ENCODE results near the gene ECD. TPM values are rescaled to one million over a fixed set of nuclear protein-coding genes. Genes with fewer than 3 reads are reported as not detected.

The ECD gene
- total RNA-seq, 1 donor from 2014 or later = 29.3 TPM

GRCh38 chr10:73096041-73096448 is 71.8 kb downstream of the ECD start:
- Mint-ChIP-seq H3K27me3 (ENCODE audit: low read depth) (no peaks in the 10 kb centered on the region), H3K4me1 (peaks cover 42% of the 10 kb centered on the region), H3K9me3 (no peaks in the 10 kb centered on the region), H3K27ac (ENCODE audit: unreplicated experiment) (peak overlapping the region; percentile 85), H3K36me3 (ENCODE audit: low read depth) (peaks cover 3% of the 10 kb centered on the region), H3K4me3 (peak overlapping the region; percentile 92)
- TF ChIP-seq CTCF (conservative IDR thresholded peaks at IDR 0.05) = no peak
- DNase-seq (ENCODE audit: low read depth, low spot score) = peak; percentile 43

DNA sequence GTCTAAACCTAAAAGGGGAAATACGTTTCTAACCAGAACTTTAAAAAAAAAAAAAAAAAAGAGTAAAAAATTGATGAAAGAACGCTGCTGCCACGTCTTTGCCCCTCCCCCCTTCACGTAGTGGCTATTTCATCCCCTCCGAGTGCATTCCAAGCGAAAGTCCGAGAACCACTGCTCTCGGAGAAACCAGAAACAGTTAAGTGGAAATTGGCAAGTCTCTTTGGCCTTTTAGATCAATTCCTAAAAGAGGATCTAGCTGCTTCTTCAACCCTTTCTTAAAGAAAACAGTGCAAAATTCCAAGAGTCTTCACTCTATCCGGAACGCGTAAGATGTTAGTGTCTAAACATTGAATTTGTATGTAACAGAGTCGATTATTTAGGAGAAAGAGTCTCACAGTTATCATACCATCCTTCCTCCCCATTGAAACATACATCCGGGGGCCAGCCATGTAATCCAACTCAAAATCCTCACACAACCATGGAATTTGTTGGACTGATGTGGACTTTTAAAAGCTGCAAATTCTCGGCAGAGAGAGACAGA is 72.3 kb downstream of the ECD start:
- H3K4me1 Mint-ChIP-seq = peaks cover 42% of the 10 kb centered on the region
- H3K27ac Mint-ChIP-seq (ENCODE audit: unreplicated experiment) = peak overlapping the region; percentile 85
- TF ChIP-seq CTCF (conservative IDR thresholded peaks at IDR 0.05) = no peak
- no peaks in the 10 kb centered on the region for H3K9me3 Mint-ChIP-seq
- peaks cover 3% of the 10 kb centered on the region for H3K36me3 Mint-ChIP-seq (ENCODE audit: low read depth)
- DNase-seq (ENCODE audit: low read depth, low spot score) = peak; percentile 48
- H3K27me3 Mint-ChIP-seq (ENCODE audit: low read depth) = no peaks in the 10 kb centered on the region
- peak overlapping the region; percentile 92 for H3K4me3 Mint-ChIP-seq

DNA sequence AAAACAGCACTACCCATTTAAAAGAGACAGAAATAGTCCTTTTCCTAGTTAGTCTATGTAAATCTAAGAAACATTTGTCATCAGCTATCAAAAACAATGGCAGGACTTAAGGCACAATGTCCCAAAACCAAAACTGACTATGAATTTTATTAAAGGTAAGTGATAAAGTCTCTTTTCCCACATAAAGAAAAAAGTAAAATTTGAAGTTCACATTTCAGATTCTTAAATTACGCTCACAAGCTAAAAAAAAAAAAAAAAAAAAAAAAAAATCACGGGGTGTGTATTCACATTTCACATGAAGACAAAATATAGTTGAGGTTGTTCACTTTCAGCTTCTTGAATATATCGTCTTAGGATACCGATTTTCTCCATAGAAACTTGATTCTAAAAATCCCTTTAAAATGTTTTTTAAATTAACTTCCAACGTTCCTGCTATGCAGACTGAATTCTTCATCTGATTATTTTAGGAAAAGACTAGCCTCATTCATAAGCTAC is 72.8 kb downstream of the ECD start:
- peaks cover 42% of the 10 kb centered on the region for H3K4me1 Mint-ChIP-seq
- peak overlapping the region; percentile 85 for H3K27ac Mint-ChIP-seq (ENCODE audit: unreplicated experiment)
- no peaks in the 10 kb centered on the region for H3K27me3 Mint-ChIP-seq (ENCODE audit: low read depth)
- no peaks in the 10 kb centered on the region for H3K9me3 Mint-ChIP-seq
- DNase-seq (ENCODE audit: low read depth, low spot score) = no peak
- H3K36me3 Mint-ChIP-seq (ENCODE audit: low read depth) = peaks cover 3% of the 10 kb centered on the region
- H3K4me3 Mint-ChIP-seq = peak overlapping the region; percentile 92
- no peak for TF ChIP-seq CTCF (conservative IDR thresholded peaks at IDR 0.05)

- Mint-ChIP-seq H3K27me3 (ENCODE audit: low read depth) (no peaks in the 10 kb centered on the region), H3K9me3 (no peaks in the 10 kb centered on the region), H3K36me3 (ENCODE audit: low read depth) (peaks cover 3% of the 10 kb centered on the region), H3K4me3 (peak overlapping the region; percentile 92), H3K27ac (ENCODE audit: unreplicated experiment) (no peak overlapping the region), H3K4me1 (peaks cover 45% of the 10 kb centered on the region)
- DNase-seq (ENCODE audit: low read depth, low spot score) = no peak
- no peak for TF ChIP-seq CTCF (conservative IDR thresholded peaks at IDR 0.05)
These were observed 73.6 kb downstream of the ECD start for GRCh38 chr10:73093922-73094850.

- peaks cover 49% of the 10 kb centered on the region for H3K4me1 Mint-ChIP-seq
- no peak for DNase-seq (ENCODE audit: low read depth, low spot score)
- H3K9me3 Mint-ChIP-seq = no peaks in the 10 kb centered on the region
- no peak for TF ChIP-seq CTCF (conservative IDR thresholded peaks at IDR 0.05)
- H3K27me3 Mint-ChIP-seq (ENCODE audit: low read depth) = no peaks in the 10 kb centered on the region
- peak overlapping the region; percentile 83 for H3K4me3 Mint-ChIP-seq
- H3K27ac Mint-ChIP-seq (ENCODE audit: unreplicated experiment) = no peak overlapping the region
- H3K36me3 Mint-ChIP-seq (ENCODE audit: low read depth) = peaks cover 3% of the 10 kb centered on the region
These were observed 75.0 kb downstream of the ECD start for GRCh38 chr10:73092830-73093229.

All from neural crest cell (in vitro differentiated cells).